ENCODE results near the gene TRAK2. TPM values are rescaled to one million over a fixed set of nuclear protein-coding genes. Genes with fewer than 3 reads are reported as not detected.

Gene TRAK2
- total RNA-seq, 1 donor from 2014 or later: 26.6 TPM

DNA sequence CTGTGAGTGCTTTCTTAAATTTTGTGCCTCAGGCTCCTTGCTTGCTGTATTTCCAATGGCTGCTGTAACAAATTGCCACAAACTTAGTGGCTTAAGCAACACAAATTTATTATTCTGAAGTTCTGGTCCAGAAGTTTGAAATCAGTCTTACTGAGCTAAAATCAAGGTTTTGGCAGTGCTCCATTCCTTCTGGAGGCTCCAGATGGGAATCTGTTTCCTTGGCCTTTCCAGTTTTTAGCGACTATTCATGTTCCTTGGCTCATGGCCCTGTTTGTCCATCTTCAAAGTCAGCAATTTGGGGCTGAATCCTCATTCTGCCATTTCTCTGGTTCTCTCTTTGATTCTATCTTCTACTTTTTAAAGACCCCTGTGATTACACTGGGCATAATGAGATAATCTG, 32.1 kb upstream of the TRAK2 start:
- Histone ChIP-seq H3K27me3 (ENCODE audit: control insufficient read depth, insufficient read depth, low read length) (no peaks in the 10 kb centered on the region), H3K36me3 (ENCODE audit: control insufficient read depth, insufficient read depth, low read length) (peaks cover 2% of the 10 kb centered on the region), H3K4me3 (ENCODE audit: low read depth, low read length) (no peak overlapping the region)
- no peak for DNase-seq (ENCODE audit: low read depth)
- TF ChIP-seq, protein P1, sequence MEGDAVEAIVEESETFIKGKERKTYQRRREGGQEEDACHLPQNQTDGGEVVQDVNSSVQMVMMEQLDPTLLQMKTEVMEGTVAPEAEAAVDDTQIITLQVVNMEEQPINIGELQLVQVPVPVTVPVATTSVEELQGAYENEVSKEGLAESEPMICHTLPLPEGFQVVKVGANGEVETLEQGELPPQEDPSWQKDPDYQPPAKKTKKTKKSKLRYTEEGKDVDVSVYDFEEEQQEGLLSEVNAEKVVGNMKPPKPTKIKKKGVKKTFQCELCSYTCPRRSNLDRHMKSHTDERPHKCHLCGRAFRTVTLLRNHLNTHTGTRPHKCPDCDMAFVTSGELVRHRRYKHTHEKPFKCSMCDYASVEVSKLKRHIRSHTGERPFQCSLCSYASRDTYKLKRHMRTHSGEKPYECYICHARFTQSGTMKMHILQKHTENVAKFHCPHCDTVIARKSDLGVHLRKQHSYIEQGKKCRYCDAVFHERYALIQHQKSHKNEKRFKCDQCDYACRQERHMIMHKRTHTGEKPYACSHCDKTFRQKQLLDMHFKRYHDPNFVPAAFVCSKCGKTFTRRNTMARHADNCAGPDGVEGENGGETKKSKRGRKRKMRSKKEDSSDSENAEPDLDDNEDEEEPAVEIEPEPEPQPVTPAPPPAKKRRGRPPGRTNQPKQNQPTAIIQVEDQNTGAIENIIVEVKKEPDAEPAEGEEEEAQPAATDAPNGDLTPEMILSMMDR (IDR thresholded peaks at IDR 0.05; ENCODE audit: insufficient read depth, low read length, poor library complexity, severe bottlenecking): no peak

- H3K27me3 ChIP-seq (ENCODE audit: control insufficient read depth, insufficient read depth, low read length): no peaks in the 10 kb centered on the region
- TF ChIP-seq, protein P1 (IDR thresholded peaks at IDR 0.05; ENCODE audit: insufficient read depth, low read length, poor library complexity, severe bottlenecking): no peak
- H3K36me3 ChIP-seq (ENCODE audit: control insufficient read depth, insufficient read depth, low read length): peaks cover 2% of the 10 kb centered on the region
- no peak overlapping the region for H3K4me3 ChIP-seq (ENCODE audit: low read depth, low read length)
- DNase-seq (ENCODE audit: low read depth): no peak
Observed at GRCh38 chr2:201482543-201482942, 31.3 kb upstream of the TRAK2 start.

DNA sequence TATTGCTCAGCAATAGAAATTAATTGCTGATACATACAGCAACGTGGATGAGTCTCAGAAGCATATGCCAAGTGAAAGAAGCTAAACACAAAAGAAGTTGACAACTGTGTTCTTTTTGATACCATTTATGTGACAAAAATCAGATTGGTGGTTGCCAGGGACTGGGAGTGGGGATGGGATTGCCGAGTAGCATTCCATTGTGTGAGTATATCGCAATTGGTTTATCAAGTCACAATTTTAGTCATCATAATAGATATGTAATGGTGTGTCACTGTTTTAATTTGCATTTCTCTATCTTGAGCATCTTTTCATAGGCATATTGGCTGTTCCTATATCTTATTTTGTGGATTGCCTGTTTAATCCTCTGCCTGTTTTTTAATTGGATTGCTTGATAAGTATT, 21.2 kb upstream of the TRAK2 start:
- TF ChIP-seq, protein P1 (IDR thresholded peaks at IDR 0.05; ENCODE audit: insufficient read depth, low read length, poor library complexity, severe bottlenecking): no peak
- Histone ChIP-seq H3K27me3 (ENCODE audit: control insufficient read depth, insufficient read depth, low read length) (no peaks in the 10 kb centered on the region), H3K4me3 (ENCODE audit: low read depth, low read length) (no peak overlapping the region), H3K36me3 (ENCODE audit: control insufficient read depth, insufficient read depth, low read length) (no peaks in the 10 kb centered on the region)
- DNase-seq (ENCODE audit: low read depth): no peak

DNA sequence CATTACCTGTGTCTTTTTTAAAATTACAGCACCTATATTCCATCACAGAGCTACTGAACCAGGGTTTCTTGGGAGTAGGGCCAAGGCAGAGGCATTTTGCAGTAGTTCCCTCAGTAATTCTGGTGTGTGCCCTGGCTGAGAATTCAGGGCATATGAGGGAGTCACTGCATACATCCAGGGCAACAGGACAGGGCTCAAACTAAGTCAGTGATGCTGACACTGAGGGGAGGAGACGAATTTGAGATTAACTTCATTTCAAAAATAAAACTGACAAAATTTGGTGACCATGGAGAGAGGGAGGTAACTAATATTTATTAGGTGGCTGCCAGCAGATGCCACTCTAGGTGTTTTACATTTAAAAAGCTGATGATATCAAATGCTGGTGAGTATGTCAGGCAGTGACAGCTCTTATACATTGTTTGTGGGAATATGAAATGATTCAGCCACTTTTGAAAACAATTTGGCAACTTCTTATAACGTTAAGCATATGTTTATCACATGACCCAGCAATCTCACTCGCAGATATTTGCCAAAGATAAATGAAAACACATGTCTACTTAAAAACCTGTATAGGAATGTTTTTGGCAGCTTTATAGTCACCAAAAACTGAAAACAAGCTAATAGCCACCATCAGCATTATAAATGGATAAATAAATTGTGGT, 20.6 kb upstream of the TRAK2 start:
- H3K36me3 ChIP-seq (ENCODE audit: control insufficient read depth, insufficient read depth, low read length): no peaks in the 10 kb centered on the region
- no peak for DNase-seq (ENCODE audit: low read depth)
- TF ChIP-seq, protein P1 (IDR thresholded peaks at IDR 0.05; ENCODE audit: insufficient read depth, low read length, poor library complexity, severe bottlenecking): no peak
- no peaks in the 10 kb centered on the region for H3K27me3 ChIP-seq (ENCODE audit: control insufficient read depth, insufficient read depth, low read length)
- H3K4me3 ChIP-seq (ENCODE audit: low read depth, low read length): no peak overlapping the region

- Histone ChIP-seq H3K4me3 (ENCODE audit: low read depth, low read length) (no peak overlapping the region), H3K27me3 (ENCODE audit: control insufficient read depth, insufficient read depth, low read length) (no peaks in the 10 kb centered on the region), H3K36me3 (ENCODE audit: control insufficient read depth, insufficient read depth, low read length) (no peaks in the 10 kb centered on the region)
- TF ChIP-seq, protein P1 (IDR thresholded peaks at IDR 0.05; ENCODE audit: insufficient read depth, low read length, poor library complexity, severe bottlenecking): no peak
- DNase-seq (ENCODE audit: low read depth): no peak
Observed at GRCh38 chr2:201470821-201471731, 19.8 kb upstream of the TRAK2 start.

All from kidney epithelial cell (primary cell).